NCI-H2081 (cell line): ENCODE data around the gene ACTN4.

Experiments
- DNase-seq, 2 experiments: peaks; one replicate each; lab custom pipeline; 2025; lab: John Stamatoyannopoulos, UW

Gene ACTN4

DNA sequence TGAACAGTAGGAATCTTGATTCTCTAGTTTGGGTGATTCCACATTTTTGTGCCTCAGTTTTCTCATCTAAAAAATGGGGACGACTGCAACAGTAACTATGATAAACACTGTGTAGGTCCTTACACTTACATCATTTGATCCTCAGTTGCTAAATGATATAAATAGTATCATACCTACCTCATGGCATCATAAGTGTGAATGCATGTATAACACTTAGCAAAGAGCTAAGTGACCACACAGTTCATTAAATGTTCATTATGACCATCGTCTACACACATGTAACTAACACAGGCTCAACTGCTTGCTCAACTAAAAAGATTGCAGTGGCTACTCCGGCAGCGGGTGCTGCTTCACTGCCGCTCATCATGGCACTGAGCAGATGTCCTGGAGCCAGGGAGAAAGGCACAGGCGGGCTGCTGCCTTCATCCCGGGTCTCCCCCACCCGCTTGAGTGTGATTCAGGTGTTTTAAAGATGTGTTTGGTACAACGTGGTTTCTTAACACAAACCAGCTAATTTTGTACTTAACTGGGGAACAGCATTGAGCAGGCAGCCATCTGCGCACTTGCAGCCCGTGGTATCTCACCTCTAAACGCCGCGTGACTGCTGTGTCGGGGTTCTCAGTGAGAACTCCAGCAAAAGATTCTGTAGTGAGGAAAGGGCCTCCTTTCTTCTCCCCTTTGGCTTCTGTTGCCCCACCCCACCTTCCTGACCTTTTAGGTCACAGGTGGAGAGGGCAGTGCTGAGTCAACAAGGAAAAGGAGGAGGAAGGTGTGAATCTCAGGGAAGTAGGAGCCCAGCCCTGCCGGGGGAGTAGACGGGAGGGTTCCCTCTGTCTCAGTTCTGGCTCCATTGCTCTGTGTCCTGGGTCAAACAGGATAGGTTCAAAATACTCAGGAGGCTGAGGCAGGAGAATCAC lies 11.7 kb upstream of the ACTN4 start:
- no peak for DNase-seq

DNA sequence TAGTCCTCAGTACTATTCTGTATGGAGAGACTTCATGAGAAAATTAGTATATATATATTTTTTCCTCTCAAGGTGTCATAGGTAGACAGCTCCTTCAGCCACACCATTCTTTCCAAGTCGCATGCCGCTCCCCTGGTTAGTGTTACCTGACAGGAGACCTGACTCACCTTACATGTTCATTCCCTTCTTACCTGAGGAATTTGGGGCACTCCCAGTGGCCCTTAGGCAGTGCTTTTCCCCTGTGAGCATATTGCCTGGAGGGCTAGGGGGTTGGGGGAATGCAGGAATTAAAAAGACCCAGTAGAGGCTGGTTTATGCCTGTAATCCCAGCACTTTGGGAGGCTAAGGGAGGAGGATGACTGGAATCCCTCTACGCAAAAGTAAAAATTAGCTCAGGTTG lies 9.0 kb upstream of the ACTN4 start:
- DNase-seq: no peak

- no peak for DNase-seq
These were observed 7.8 kb upstream of the ACTN4 start for GRCh38 chr19:38639679-38640078.

DNA sequence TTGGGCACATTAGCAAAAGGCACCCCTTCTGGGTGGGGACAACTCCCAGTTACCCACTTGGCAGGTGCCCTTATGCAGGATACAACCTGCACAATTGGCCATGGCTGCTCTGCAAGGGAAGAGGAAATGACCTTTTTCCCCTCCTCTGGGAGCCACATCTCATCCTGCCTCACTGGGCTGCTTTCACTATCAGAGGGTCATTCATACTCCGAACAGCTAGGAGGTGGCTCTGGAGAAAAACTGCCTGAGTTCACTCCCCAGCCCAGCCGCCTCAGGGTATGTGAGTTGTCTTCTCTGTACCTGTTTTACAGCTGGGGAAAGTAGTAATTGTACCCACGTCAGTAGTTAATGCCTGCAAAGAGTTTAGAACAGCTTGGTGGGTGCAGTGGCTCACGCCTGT lies 7.1 kb upstream of the ACTN4 start:
- no peak for DNase-seq

GRCh38 chr19:38642176-38642575 lies 5.3 kb upstream of the ACTN4 start:
- DNase-seq: no peak

- DNase-seq: no peak
These were observed 2.7 kb upstream of the ACTN4 start for GRCh38 chr19:38644719-38645118.

GRCh38 chr19:38647966-38648768 lies 718 bp downstream of the ACTN4 start:
- no peak for DNase-seq

DNA sequence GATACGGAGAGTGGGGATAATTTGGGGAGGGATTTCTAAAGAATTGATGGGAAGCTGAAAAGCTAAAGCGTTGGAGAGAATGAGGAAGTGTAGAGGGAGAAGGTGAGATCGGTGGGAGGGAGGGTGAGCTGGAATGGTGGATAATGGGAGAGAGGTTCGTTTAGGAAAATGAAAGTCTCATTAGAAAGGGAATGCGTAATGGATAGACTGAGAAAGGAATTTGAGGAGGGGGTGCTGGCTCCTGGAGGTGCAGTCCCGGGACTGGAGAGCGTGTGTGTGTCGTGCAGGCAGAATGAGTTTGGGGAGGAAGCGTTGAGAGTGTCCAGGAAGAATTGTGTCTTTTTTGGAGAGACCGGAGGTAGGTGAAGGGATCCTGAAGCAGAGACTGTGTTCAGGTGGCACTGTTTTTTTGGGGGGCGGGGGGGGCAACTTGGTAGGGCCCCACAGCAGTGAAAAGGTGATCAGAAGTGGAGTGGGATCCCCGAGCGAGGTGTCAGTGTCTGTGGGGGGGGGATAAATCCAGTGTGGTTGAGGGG lies 1.4 kb downstream of the ACTN4 start:
- no peak for DNase-seq

DNA sequence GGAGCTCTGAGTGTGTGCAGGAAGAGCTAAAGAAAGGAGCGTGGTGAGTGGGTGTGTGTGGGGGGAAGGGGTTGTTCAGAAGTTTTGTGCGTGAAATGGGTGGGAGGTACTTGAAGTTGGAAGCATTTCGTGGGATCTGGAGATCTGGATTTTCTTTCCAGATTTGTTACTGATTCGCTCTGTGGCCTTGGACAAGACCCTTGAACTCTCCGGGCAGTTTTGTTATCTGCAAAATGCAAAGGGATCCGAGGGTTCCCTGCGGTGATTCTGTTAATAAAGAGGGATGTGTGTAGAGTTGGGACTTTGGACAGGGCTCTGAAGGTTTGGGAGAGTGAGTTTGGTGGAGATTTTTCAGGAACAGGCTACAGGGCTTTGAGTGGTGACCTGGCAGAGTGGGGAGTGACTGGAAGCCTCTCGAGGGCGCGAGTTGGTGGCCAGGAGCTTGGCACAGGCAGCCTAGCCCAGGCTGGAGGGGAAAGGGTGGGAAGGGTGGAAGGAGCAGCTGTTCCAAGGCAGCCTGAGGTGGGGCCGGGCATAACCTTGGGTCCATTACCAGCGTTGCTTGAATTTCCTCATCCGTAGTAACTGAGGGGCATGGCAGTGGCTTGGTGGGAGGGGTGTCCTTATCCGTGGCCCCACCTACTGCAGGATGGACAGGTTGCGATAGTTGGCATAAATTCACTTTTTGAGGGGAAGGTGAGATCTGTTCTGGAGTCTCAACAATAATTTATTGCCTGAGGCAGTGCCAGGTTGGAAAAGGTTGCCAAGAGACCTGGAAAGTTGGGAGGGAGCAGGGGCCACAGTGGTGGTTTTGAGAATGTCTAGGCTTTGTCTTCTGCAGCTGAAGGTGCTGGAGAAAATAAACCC lies 2.1 kb downstream of the ACTN4 start:
- peak in 1 of 2 experiments; percentile 30 for DNase-seq

- DNase-seq: peak in 1 of 2 experiments; percentile 5
These were observed 2.8 kb downstream of the ACTN4 start for GRCh38 chr19:38650172-38650775.

GRCh38 chr19:38650911-38651584 lies 3.6 kb downstream of the ACTN4 start:
- no peak for DNase-seq

GRCh38 chr19:38653028-38653571 lies 5.7 kb downstream of the ACTN4 start:
- no peak for DNase-seq

DNA sequence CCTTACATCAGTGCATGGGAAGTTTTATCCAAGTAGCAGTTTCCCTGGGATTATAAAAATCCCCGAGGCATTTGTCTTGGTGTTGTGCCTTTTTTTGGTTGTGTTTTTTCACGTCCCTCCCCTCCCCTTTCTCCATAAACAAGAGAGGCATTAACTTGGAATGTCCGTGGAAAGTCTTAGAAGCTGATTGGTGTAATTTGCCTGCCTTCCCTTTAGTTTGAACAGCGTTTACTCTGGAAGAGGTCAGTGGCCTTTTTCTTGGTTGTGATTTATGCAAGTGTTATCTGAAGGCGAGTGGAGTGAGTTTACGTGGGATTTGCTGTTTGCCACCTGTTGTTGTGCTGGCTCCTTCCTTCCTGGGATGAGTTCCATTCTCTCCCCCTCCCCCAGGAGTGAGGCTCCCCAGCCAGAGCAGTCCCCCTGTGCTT lies 7.2 kb downstream of the ACTN4 start:
- DNase-seq: no peak

DNA sequence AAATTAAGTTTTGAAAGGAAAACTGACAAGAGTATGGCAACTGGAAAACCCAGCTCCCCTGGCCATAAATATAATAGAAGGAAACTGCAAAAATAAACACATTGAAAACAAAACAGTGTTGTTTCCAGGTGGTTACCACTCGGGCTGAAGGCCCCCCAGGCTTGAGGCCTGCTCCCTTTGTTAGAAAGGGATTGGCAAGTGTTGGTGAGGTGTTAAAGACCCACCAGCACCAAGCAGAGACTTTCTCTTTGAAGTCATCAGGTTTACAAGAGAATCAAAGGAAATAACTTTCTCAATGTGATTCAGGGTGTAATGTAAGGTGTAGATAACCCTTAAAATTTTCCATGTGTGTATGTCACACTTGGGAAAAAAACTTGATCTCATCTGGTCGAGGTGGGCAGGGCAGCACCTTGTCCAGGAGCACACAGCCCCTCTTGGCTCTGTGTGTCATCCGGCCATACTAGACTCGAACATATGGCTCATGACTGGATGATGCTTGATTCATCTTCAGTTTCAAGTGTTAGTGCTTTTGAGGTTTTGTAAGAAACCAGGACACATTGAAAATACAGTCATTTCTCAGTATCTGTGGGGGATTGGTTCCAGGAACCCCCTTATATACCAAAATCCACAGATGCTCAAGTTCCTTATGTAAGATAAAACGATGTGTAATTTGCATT lies 7.8 kb downstream of the ACTN4 start:
- DNase-seq: no peak

DNA sequence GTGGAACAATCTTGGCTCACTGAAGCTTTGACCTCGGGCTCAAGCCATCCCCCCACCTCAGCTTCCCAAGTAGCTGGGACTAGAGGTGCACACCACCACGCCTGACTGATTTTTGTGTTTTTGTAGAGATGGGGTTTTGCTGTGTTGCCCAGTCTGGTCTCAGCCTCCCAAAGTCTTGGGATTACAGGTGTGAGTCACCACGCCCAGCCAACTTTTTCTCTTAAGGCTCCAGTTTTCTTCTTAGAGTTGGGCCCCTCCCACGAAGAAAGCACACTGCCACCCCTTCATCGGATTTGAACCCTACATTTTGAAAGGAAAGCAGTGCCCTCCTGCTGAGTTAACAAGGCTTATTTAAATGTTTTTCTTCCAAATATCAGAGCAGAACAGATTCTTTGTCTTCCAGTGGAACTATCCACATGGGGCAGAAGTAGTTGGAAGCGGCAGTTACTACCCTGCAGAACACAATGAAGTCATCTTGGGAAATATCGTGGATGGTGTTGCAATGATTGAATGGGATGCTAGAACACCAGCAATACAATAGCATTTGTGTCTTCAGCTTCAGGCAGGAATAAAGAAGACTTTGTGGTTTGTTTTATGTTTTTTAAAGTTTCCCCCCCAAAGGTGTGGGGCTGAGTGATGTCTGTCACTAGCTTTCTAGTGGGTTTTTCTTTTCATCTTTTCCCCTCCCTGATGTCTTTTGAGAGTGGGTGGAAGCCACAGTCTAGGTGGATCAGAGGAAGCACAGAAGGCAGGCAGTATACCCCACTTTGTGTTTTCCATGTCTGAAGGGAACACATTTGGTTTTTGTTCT lies 8.9 kb downstream of the ACTN4 start:
- no peak for DNase-seq

DNA sequence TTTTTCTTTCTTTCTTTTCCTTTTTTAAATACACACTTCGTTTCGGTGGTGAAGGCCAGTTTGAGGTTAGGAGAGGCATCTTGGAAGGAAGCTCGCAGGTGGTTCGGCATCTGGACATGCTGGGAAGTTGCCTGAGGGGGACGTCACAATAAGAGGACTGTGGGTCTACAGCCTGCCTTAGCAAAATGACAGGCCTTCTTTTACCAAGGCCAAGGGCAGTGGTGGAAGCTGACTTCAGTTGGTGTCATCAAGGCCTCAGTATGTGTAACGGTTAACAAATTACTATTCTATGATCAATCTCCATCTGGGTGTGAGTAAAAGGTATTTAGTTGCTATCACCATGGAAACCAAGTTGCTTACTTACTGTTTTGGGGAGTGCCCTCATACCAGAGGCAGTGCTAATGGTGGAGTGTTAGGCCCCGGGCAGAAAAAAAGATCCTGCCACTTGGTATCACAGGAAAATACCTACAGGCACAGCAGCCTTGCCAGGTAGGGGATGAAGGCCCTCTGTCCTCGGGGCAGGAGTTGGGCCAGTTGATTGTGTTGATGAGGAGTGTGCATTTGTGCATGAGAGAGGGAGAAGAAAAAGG lies 10.3 kb downstream of the ACTN4 start:
- no peak for DNase-seq

- DNase-seq: peak; percentile 61 to 83
These were observed 11.2 kb downstream of the ACTN4 start for GRCh38 chr19:38658462-38659306.

- DNase-seq: no peak
These were observed 13.3 kb downstream of the ACTN4 start for GRCh38 chr19:38660724-38661123.
